ENCODE measurements around the gene HIF3A. TPM values are rescaled to one million over a fixed set of nuclear protein-coding genes. Genes with fewer than 3 reads are reported as not detected.

The HIF3A gene
- polyA plus RNA-seq, 2 of the 4 experiments (the other 2 are of a cell fraction), result not detected

GRCh38 chr19:46383171-46383815 lies 86.5 kb downstream of the HIF3A start (continued):
- TF ChIP-seq RAD21 (conservative IDR thresholded peaks at IDR 0.05 in 1 of 2, IDR thresholded peaks at IDR 0.05 in 1 of 2) (no peak), SMC3 (IDR thresholded peaks at IDR 0.05) (no peak), RFX5 (IDR thresholded peaks at IDR 0.05) (no peak), RARB (CRISPR knock-in tag; IDR thresholded peaks at IDR 0.05) (no peak), EHMT2 (IDR thresholded peaks at IDR 0.05; ENCODE audit: low read depth) (no peak)

GRCh38 chr19:46383846-46384245 lies 87.0 kb downstream of the HIF3A start:
- POLR2A ChIA-PET, result no interaction called here
- WGBS (ENCODE audit: missing lambda C conversion rate), result 92% methylated on average over 7 of the region's 7 CpGs
- FAIRE-seq, result no peak

More at GRCh38 chr19:46383846-46384245, 87.0 kb downstream of the HIF3A start:
- Histone ChIP-seq H3K4me1 (no peaks in the 10 kb centered on the region), H3K27ac (no peak overlapping the region), H3K4me2 (no peak overlapping the region), H3K9me3 (no peaks in the 10 kb centered on the region), H3K4me3 (no peak overlapping the region)
- DNase-seq (ENCODE audit: low read depth in 1 of 2, low spot score in 1 of 2) (no peak), ATAC-seq (no peak)
- TF ChIP-seq CTCF (IDR thresholded peaks at IDR 0.05) (no peak), HEYL (CRISPR knock-in tag; IDR thresholded peaks at IDR 0.05) (no peak), MAFK (IDR thresholded peaks at IDR 0.05; ENCODE audit: partially characterized antibody) (no peak), ATOH8 (CRISPR knock-in tag; IDR thresholded peaks at IDR 0.05; ENCODE audit: low read depth) (no peak), RFX5 (IDR thresholded peaks at IDR 0.05) (no peak), CBX8 (IDR thresholded peaks at IDR 0.05) (no peak), POLR2A (IDR thresholded peaks at IDR 0.05; ENCODE audit: low read length) (no peak), TP53 (CRISPR knock-in tag; IDR thresholded peaks at IDR 0.05) (no peak), REST (IDR thresholded peaks at IDR 0.05) (no peak), MYC (IDR thresholded peaks at IDR 0.05; ENCODE audit: borderline replicate concordance, low read length) (no peak), CHD4 (IDR thresholded peaks at IDR 0.05; ENCODE audit: borderline replicate concordance) (no peak), HDAC2 (IDR thresholded peaks at IDR 0.05) (no peak), NFE2L2 (conservative IDR thresholded peaks at IDR 0.05; ENCODE audit: low read length) (no peak), CHD2 (IDR thresholded peaks at IDR 0.05; ENCODE audit: low read length, partially characterized antibody) (no peak), CEBPB (IDR thresholded peaks at IDR 0.05) (no peak), HOXB5 (CRISPR knock-in tag; IDR thresholded peaks at IDR 0.05) (no peak)
- CTCF ChIA-PET, result interaction anchor here (0.5 to 30.8 kb wide), 11 partner anchors 12 to 494 kb away, joined by 3 to 501 read pairs (median 5); no protein-coding TSS in a partner anchor

Data from A549 (cell line).